ENCODE data around the gene NDUFV2.
A peak's percentile ranks its signal among the peaks of the same experiment; 100 is the strongest.

Gene NDUFV2

GRCh38 chr18:9108911-9109310 is 6.4 kb downstream of the NDUFV2 start:
- CTCF ChIA-PET: no interaction called here
- no peak overlapping the region; the same call in 1 of the 2 replicates for H3K27ac ChIP-seq
- POLR2A ChIA-PET (ENCODE audit: low non-redundant PET): no interaction called here
- DNase-seq (ENCODE audit: low spot score): no peak
- no peak for TF ChIP-seq CTCF (conservative IDR thresholded peaks at IDR 0.05; ENCODE audit: low read depth)

- CTCF ChIA-PET: interaction anchor here (0.6 kb wide), 2 partner anchors 37 to 42 kb away, joined by 3 to 4 read pairs; no protein-coding TSS in a partner anchor
- no peak for DNase-seq (ENCODE audit: low spot score)
- no peak overlapping the region for H3K27ac ChIP-seq
- POLR2A ChIA-PET (ENCODE audit: low non-redundant PET): no interaction called here
- TF ChIP-seq CTCF (conservative IDR thresholded peaks at IDR 0.05; ENCODE audit: low read depth): no peak
Observed at GRCh38 chr18:9109523-9109922, 7.0 kb downstream of the NDUFV2 start.

GRCh38 chr18:9113468-9114149 is 11.1 kb downstream of the NDUFV2 start:
- H3K27ac ChIP-seq: peak overlapping the region; percentile 60
- ChIA-PET CTCF (interaction anchor here (0.7 kb wide), 1 partner anchor 40 kb away, joined by 3 read pairs; no protein-coding TSS in a partner anchor), POLR2A (ENCODE audit: low non-redundant PET) (no interaction called here)
- DNase-seq (ENCODE audit: low spot score): no peak
- no peak for TF ChIP-seq CTCF (conservative IDR thresholded peaks at IDR 0.05; ENCODE audit: low read depth)

- peak overlapping the region; percentile 72 for H3K27ac ChIP-seq
- CTCF ChIA-PET: no interaction called here
- POLR2A ChIA-PET (ENCODE audit: low non-redundant PET): no interaction called here
- no peak for DNase-seq (ENCODE audit: low spot score)
- TF ChIP-seq CTCF (conservative IDR thresholded peaks at IDR 0.05; ENCODE audit: low read depth): no peak
Observed at GRCh38 chr18:9115984-9116383, 13.5 kb downstream of the NDUFV2 start.

GRCh38 chr18:9117980-9118841 is 15.7 kb downstream of the NDUFV2 start:
- H3K27ac ChIP-seq: no peak overlapping the region
- ChIA-PET CTCF (interaction anchor here (0.8 to 1.3 kb wide), 3 partner anchors 15 to 26 kb away, joined by 3 to 6 read pairs (median 3); no protein-coding TSS in a partner anchor), POLR2A (ENCODE audit: low non-redundant PET) (no interaction called here)
- DNase-seq (ENCODE audit: low spot score): peak; percentile 18
- TF ChIP-seq CTCF (conservative IDR thresholded peaks at IDR 0.05; ENCODE audit: low read depth): no peak

GRCh38 chr18:9120796-9121195 is 18.3 kb downstream of the NDUFV2 start:
- no peak for TF ChIP-seq CTCF (conservative IDR thresholded peaks at IDR 0.05; ENCODE audit: low read depth)
- POLR2A ChIA-PET (ENCODE audit: low non-redundant PET): no interaction called here
- H3K27ac ChIP-seq: no peak overlapping the region
- CTCF ChIA-PET: no interaction called here
- DNase-seq (ENCODE audit: low spot score): no peak

Measured in RWPE1 (cell line).